ENCODE measurements around the gene NDUFC1.

Gene NDUFC1

DNA sequence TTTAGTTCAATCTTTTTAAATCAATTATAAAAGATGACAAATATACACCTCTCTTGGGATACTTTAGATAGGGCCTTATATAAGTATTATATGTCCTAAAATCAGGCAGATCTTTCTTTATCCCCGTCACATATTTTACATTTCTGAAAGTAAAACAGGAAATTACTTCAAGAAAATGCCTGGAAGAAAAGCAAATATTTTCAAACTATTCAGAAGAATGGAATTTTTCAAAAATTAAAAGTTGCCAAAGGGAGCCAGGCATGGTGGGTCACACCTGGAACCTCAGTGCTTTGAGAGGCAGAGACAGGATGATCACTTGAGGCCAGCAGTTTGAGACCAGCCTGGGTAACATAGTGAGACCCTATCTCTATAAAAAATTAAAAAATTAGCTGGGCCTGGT is 56.7 kb downstream of the NDUFC1 start:
- DNase-seq = no peak

DNA sequence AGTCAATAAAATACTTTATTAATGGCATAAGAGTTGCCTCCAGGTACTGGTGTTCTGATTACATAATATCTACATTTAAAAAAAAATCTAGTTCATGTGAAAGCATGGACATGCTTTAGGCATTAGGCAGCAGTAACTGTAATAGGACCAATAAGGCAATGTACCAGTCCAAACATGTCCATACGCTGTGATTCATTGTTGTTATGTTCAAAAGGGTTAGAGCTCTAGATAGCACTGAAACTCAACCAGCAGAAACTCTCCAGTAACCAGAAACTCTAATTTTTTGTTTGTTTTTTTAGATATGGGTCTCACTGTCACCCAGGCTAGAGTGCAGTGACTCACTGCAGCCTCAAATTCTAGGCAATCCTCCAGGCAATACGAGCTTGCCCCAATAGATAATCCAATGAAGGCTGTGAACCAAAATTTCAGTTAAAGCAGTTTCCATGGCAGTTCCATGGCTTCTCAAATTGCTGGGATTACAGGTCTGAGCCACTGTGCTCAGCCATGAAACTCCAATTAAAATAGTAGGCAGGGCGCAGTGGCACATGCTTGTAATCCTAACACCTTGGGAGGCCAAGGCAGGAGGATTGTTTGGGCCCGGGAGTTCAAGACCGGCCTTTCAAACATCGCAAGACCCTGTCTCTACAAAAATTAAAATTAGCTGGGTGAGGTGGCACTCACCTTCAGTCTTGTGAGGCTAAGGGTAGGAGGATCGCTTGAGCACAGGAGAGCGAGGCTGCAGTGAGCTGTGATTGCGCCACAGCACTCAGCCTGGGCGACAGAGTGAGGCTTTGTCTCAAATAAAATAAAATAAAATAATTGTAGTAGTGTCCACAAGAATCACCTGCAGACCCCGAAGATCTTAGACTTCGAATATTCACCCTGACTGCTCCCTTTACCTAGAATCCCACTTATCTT is 58.6 kb downstream of the NDUFC1 start:
- DNase-seq = no peak

- DNase-seq = no peak
Measured at GRCh38 chr4:139242511-139243051, 59.7 kb downstream of the NDUFC1 start.

DNA sequence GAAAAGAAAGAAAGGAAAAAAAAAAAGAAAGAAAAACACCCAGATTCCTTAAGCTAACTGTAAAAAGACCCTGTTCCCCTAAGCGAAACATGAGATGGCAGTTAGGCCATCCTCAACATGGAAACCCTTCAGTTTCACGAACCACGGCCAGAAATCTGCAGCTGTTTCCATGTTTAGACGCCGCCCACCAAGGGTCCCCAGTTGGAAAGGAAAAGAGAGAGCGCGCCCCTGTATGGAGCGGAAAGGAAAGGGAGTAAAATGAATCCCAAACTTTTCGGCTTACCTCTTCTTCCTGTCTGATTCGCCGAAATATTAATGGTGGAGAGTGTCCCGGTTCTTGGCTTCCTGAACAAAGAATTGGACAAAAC is 60.5 kb downstream of the NDUFC1 start:
- no peak for DNase-seq

- DNase-seq = no peak
Measured at GRCh38 chr4:139241086-139241783, 61.0 kb downstream of the NDUFC1 start.
